DMS114 treated with DMSO at 0.1 percent for 48 hours (cell line): ENCODE measurements around the gene SF3A1.
A peak's percentile ranks its signal among the peaks of the same experiment; 100 is the strongest.
"Not testable (repeated sequence)": the region's sequence is repeated elsewhere in the genome, so short reads cannot be mapped to it uniquely, and the experiment has no call there.

ENCODE experiments used
- DNase-seq: peaks from one replicate; lab custom pipeline; 2025; ENCODE audit not compliant: unreplicated experiment; lab: John Stamatoyannopoulos, UW

SF3A1 gene, protein sequence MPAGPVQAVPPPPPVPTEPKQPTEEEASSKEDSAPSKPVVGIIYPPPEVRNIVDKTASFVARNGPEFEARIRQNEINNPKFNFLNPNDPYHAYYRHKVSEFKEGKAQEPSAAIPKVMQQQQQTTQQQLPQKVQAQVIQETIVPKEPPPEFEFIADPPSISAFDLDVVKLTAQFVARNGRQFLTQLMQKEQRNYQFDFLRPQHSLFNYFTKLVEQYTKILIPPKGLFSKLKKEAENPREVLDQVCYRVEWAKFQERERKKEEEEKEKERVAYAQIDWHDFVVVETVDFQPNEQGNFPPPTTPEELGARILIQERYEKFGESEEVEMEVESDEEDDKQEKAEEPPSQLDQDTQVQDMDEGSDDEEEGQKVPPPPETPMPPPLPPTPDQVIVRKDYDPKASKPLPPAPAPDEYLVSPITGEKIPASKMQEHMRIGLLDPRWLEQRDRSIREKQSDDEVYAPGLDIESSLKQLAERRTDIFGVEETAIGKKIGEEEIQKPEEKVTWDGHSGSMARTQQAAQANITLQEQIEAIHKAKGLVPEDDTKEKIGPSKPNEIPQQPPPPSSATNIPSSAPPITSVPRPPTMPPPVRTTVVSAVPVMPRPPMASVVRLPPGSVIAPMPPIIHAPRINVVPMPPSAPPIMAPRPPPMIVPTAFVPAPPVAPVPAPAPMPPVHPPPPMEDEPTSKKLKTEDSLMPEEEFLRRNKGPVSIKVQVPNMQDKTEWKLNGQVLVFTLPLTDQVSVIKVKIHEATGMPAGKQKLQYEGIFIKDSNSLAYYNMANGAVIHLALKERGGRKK

GRCh38 chr22:30356449-30357235, at the start of gene SF3A1, which contains the start of gene CCDC157:
SF3A1 (minus strand) TSS chr22:30356894; CDS start chr22:30356792, 102 bp downstream.
CCDC157 (plus strand) TSS chr22:30357007; CDS start chr22:30366001, 8,994 bp downstream.
- peak; percentile 70 for DNase-seq

GRCh38 chr22:30406400-30406799, 49.7 kb upstream of the SF3A1 start:
- no peak for DNase-seq

- no peak for DNase-seq
Observed at GRCh38 chr22:30405731-30406130, 49.0 kb upstream of the SF3A1 start.

- DNase-seq = no peak
Observed at GRCh38 chr22:30404307-30404706, 47.6 kb upstream of the SF3A1 start.

GRCh38 chr22:30402766-30403104, 46.0 kb upstream of the SF3A1 start:
- DNase-seq = not testable (repeated sequence)

- DNase-seq = no peak
Observed at GRCh38 chr22:30402028-30402765, 45.5 kb upstream of the SF3A1 start.

- DNase-seq = not testable (repeated sequence)
Observed at GRCh38 chr22:30401024-30401423, 44.3 kb upstream of the SF3A1 start.

GRCh38 chr22:30400159-30400558, 43.5 kb upstream of the SF3A1 start:
- no peak for DNase-seq

DNA sequence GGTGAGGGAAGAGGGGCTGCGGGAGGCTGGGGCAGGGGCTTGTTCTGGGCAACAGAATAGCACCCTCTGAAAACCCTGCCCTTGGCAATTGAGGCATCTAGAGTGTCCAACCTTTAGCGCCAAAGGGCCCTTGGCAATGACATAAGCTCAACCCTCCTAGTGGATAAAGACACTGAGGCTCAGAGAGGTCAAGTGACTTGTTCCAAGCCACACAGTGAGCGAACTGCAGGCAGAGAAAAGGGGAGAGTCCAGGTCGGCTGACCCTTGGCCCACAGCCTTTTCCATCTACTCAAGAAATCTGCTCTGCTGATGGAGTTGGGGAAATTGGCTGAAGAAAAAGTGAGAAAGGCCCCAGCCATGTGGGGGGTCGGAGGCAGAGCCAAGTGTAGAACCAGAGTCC, 43.0 kb upstream of the SF3A1 start:
- DNase-seq = no peak

GRCh38 chr22:30398685-30399680, 42.3 kb upstream of the SF3A1 start:
- DNase-seq = no peak

DNA sequence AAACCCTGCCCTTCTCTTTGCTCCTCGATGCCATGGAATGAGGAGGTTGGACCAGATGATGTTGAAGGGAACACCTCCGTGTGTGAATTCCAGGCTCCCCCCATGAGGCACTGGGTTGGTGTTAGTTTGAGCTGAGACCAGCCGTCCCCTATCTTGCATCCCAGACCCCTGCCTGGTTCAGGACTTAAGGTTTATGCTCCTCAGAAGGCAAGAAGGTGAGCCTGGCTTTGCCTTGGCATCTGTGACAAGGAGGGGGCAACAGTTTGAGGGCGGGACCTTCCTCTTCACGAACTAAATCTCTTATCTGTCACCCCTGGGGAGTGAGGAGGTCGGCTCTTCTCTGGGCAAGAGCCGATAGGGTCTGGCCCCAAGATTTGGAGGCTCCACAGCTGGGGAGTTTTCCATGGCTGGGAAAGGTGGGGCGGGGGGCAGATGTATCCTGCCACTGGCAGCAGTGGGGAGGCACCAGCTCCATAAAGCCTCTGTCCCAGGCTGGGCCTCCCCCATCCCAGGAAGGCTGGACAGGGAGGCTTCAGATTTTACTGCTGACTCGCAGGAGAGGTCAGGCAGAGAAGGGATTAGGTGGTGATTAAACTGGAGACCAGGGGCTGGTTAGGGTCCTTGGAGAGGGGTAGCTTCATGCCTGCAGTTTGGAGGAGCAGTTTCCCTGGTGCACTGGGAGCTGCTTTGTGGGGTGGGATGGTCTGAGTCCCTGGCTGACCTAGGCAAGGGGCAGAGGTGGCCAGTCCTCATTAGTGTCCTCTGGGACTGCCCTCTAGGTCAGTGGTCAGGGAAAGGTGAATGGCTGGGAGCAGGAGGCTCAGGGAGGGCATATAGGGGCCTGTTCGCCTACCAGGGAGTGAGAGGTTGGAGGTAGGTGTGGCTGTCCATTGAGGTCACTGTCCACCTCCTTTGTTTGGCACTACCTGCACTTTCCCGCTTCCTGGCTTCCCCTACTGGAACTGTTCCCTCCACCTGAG, 41.3 kb upstream of the SF3A1 start:
- no peak for DNase-seq

GRCh38 chr22:30396871-30397655, 40.4 kb upstream of the SF3A1 start, which contains the start of gene SEC14L2:
SEC14L2 (plus strand) TSS chr22:30397018; CDS start chr22:30397117, 99 bp downstream.
- no peak for DNase-seq

GRCh38 chr22:30393885-30394284, 37.2 kb upstream of the SF3A1 start:
- DNase-seq = no peak

DNA sequence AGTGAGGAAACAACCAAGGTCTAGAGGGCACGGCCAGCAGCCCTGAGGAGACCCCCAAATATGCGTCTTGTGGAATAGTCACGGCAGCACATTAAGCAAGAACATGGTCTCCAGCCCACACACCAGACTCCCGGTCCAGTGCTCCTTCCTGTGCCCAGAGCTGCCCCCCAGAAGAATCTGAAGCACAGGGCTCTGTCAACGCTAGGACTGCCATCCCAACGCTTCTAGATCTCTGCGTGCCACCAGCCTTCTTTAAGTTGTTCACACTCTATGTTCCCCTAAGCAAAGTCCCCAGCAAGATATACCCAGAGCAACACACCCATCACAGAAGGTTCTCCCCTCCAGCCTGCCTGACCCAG, 36.6 kb upstream of the SF3A1 start:
- DNase-seq = no peak

- DNase-seq = no peak
Observed at GRCh38 chr22:30392661-30393321, 36.1 kb upstream of the SF3A1 start.

DNA sequence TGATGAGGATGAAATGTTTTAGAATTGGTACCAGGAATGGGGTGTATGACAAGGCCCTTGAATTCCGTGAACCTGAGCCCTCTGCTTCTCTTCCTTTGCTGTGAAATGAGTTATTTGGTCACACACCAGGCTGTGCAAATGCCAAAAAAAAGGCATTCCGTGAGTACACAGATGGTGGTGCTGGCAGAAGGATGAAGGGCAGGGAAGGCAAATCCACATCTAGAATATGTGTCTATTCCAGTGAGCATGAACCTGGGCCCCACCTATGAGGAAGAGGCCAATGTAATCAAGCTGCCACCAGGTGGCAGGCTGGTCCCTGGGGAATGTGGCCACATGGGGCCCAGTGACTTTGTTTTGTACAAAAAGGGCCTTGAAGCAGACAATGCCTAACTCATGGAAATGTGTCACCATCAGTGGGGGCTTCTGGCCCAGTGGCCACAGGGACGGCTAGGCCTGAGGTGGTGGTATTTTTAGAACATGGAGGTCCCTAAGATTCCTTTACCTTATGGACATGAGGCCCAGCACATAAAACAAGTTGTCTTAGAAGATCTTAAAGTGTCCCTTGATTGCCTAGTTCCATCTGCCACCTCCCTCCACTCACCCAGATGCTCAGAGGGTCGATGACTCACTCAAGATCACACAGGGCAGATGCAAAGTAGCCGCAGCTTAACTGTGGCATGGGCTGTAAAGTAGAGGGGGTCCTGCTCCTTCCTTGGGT, 34.4 kb upstream of the SF3A1 start:
- no peak for DNase-seq
